Measurements from ENCODE around the gene NKAIN2. TPM values are rescaled to one million over a fixed set of nuclear protein-coding genes. Genes with fewer than 3 reads are reported as not detected.

The NKAIN2 gene
- total RNA-seq: 0.05 and 0.37 TPM in 2 replicates
- polyA plus RNA-seq (2012): 4.3 TPM

DNA sequence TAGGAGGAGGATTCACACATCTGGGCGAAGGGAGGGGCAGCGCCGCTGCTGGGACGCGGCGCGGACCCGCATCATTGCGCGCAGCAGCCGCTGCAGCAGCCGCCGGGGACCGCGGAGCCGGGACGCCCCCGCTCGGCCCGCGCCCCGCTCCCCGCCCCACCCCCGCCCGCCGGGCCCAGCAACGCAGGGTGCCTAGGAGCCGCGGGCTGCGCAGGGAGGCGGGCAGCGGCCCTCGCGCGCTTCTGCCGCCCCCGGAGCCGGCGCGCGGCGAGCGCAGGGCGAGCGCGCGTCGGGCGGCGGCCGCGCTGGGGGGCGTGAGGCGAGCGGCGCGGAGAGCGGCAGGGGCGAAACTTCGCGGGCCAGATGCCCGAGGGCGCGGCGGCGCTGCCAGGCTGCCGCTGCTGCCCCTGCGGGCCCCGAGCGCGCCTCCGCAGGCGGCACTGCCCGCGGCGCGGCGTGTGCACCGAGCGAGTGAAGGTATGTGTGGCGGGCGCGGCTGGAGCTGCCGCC is at the start of gene NKAIN2:
Gene NKAIN2 (plus strand): TSS at position 362 of the 510 bp plus-strand sequence.
- peak; percentile 34 for DNase-seq (ENCODE audit: low read depth)

DNA sequence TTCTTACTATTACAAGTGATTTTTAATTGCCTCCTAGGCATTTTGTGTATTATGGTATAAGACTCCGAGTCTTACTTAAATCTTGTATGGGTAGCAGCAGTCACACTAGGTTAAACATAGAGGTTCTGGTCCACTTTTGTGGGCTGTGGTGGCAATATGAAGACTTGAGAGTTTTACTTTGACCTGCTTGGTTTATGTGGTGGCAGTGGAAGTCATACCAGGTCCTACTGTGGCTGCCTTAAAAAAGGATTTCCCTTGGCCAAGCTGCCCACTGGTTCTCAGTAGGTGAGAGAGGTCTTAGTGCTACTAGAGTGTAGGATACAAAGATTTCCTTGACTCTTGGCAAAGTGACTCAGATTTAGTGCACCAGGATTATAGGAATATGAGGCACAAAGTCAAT is 44.2 kb upstream of the NKAIN2 start:
- DNase-seq (ENCODE audit: low read depth): peak; percentile 9

DNA sequence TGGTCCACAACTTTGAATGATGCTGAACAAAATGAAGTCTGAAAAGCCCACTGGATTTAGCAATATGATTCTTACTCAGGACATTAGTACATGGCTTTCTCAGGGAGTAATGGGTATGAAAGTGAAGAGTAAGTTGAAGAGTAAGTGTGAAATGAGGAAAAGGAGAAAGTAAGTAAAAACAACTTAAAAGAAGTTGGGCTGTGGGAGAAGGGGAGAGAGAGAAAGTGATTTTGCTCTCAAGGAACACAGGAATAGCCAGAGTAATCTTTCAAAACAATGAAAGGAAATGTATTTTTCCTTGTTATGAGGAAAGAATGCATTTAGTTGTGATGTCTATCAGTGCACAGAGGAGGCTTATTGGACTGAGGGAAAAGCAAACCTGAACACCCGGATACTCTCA is 39.8 kb upstream of the NKAIN2 start:
- DNase-seq (ENCODE audit: low read depth): no peak

DNA sequence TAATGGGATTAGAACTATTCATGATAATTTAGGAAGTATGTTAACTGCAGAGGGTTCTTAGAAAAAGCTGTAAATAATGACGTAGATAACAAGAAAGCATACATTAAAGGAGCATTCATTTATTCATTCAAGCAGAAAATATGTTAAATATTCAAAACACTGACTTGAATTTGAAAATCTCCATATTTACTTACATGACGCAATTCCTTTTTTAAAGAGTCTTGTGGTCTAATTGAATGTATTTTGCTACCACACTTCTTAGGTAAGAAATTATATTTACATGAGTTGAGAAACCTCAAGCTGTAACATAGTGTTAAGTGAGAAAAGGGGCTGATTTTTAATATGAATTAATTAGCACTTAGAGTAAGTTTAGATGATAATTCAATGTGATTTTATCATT is 38.9 kb upstream of the NKAIN2 start:
- DNase-seq (ENCODE audit: low read depth): no peak

DNA sequence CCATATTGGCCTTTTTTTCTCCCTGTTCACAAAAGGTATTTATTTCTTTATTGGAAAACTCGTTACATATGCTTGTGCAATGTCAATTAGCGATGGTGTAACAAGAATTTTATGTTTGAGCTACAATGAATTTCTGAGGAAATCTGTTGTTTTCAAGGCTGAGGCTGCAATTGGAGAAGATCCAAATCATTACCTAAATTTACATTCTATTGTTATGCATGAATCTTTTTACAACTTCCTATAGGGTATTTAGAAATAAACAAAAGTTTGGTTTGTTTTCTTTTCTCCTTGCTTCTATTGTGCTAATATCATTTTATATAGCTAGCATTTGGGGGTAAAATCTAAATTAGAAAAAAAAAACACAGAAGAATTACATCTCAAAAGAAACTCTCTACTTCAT is 34.7 kb upstream of the NKAIN2 start:
- DNase-seq (ENCODE audit: low read depth): no peak

DNA sequence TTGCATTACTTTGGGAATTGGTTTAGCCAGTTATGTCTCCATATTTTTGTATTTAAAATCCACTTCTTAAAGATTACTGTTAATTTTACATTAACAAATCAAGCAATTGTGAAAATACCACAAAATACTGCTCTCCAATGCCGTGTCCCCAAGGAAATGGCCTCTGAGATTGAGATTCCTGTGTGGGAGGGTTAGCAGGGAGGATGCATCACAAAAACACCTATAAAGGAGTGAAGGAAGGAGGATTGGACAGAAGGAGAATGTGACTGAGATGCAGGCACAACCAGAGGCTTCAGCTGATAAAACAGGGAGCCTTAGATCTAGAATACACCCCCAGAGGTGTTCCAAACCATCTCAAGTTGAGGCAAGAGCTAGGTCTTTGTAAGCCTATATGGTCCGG is 34.2 kb upstream of the NKAIN2 start:
- DNase-seq (ENCODE audit: low read depth): no peak

DNA sequence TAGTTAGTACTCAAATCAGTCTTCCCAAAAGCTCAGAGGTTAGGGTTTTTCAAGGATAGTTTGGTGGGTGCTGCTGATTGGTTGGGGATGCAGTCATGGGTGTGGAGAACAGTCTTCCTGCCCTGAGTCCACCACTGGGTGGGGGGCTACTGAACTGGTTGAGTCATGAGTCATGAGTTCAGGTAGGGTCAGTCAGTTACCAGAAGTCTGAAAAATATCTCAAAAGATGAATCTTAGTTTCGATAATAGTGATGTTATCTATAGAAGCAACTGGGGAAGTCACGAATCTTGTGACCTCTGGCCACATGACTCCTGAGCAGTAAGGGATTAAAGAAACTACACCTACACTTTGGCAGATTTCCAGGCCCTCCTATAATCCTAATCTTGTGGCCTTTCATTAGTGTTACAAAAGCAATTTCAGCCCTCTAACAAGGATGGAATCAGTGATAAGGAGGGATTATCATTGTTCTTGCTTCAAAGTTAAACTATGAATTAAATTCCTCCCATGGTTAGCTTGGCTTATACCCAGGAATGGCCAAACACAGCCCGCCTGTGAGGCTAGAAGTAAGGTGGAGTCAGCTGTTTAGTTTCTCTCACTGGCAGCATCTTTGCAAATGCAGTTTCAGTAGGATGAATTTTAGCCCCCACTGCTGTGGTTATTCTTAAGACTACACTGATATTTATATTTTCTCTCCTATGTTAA is 33.3 kb upstream of the NKAIN2 start:
- DNase-seq (ENCODE audit: low read depth): no peak

DNA sequence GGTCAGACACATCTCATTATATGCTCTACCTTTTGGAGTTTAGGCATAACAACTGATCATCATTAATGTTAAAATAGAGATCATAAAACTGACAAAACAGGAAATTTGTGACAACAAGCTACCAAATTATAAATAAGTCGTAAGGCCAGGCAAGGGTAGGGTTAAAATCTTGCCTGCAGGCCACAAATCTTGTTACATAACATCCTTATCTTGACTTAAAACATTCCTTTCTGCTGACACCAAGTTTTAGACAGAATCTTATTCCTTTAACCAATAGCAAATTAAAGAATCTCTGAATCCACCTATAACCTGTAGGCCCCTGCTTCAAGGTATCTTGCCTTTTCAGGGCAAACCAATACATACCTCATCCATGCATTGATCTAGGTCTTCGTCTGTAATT is 32.5 kb upstream of the NKAIN2 start:
- DNase-seq (ENCODE audit: low read depth): no peak

DNA sequence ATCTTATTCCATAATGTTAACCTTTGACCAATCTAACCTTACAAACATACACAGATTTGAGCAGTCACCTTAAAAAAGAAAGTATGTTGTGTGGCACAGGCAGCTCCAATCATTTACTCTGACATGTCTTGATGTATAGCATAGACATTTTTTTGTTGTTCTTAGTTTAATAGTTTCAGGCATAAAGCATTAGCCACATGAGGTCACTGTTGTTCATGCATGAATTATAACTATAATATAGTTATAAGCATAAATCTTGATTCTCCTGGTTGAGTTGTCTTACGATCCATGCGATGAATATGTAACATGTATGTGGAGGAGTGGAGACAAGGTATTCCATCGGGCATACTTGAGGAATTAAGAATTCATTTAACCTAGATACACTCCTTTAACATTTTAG is 26.1 kb upstream of the NKAIN2 start:
- peak; percentile 28 for DNase-seq (ENCODE audit: low read depth)

DNA sequence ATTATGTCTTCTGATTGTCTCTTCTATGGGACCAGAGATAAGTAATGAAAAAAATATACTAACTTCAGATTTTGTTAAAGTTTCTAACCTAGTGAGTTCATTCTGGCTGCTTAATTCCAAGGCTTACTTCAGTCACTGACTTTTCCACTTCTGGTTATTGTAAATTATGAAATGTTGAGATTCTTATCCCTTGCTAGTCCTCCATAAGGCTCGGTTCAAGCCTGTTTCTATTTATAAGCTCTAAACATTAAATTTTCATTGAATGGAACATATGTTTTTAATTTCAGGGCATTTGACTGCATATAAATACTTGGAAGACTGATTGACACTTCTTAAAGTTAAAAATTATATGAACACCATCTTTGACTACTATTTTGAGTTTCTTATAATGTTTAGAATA is 23.6 kb upstream of the NKAIN2 start:
- no peak for DNase-seq (ENCODE audit: low read depth)

DNA sequence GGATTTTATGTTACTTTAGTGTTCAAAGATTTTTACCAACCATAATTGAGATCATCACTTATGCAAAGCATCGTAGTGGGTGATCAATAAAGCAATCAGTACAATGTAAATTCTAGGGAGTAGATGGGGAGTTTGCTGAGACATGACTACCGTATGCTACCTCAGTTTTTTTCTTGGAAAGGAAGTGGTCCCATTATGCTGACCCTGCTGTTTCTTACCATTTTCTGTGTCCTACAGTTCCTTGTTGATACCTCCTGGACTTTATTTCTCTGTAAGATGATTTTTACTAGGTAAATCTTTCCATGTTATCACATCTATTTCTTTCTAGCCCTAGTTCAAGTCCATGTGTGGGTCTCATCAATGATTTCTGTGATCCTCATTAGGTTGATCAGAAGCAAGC is 19.3 kb upstream of the NKAIN2 start:
- DNase-seq (ENCODE audit: low read depth): no peak

DNA sequence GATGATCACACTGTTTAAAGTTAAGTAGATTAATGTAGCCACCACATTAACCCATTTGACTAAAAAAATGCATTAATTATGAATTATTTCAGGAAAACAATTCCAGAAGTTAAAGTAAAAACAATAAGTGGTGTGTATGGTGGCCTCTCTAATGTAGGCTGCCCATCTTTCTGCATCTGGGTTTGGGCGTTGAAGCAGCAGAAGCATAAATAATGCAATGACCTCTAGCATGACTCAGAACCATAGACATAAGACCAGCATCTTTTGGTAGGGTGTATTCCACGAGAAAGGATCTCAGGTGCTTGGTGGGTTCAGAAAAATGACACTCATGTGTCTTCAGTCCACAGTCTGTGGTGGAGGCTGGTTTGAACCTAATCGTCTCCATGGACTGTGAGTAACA is 18.6 kb upstream of the NKAIN2 start:
- DNase-seq (ENCODE audit: low read depth): no peak

DNA sequence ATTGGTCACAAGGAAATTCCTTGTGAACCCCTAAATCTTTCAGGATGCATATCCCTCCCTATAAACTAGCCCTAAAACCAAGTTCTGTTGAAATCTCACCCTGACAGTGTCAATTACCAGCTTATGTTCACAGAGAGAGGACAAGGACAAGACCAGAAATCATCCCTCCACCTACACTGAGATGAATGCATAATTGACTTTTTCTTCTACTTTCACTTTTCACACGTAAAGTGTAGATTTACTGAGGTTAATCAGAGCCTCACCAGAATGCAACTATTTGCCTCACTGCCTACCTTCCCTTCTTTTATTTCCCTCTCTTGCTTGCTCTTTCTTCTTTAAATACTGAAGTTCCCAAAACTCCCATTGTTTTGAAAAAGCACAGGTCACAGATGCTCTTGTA is 15.3 kb upstream of the NKAIN2 start:
- no peak for DNase-seq (ENCODE audit: low read depth)

DNA sequence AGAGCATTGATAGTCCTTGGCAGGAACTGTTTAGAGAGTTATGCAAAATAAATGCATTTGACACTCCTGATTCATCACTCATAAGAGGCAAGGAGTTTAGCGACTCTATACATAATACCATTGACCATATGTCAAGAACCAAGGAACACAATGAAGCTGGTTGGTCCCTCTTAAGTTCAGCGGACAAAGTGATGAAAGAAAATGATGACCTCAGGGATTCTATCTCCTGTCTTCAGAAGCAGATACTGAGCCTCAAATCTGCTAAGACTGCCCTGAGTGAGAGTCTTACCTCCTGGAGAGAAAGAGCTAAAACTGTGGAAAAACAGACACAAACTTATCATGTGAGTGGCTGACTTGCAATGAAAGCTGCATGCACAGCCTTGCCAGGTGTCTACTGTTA is 9.5 kb upstream of the NKAIN2 start:
- no peak for DNase-seq (ENCODE audit: low read depth)

DNA sequence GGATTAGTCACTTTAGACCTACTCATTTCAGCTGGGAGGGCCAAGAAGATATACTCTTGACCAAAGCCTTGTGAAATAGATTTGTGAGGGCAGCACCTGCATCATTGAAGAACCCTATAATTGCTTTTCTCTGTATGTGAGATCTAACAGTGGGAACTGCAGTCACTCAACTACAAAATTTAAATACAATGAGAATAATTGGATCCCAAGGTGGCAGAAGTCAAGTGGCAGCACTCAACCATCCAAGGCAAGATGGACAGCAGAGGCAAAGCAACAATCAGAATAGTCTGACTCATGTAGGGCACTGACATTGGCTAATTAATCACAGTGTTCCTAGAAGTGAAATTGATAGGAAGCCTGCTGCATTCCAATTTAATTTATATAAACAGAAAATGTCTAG is 8.9 kb upstream of the NKAIN2 start:
- DNase-seq (ENCODE audit: low read depth): no peak

DNA sequence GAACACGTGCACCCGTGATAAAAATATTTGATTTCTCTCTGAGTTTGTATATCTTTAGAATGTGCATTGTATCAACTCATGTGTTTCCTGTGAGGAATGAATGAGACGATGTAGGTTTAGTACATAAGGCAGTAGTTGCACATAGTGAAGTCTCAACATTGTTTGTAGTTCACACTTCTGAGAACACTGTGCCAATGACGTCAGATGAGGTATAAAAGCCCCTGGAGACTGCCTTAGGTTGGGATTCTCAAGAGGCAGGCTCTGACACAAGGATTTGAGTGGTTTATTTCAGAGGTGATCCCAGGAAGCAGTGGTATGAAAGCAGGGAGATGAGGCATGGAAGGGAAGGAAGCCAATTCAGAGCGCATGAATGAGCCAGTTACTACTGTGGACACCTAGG is 2.6 kb upstream of the NKAIN2 start:
- no peak for DNase-seq (ENCODE audit: low read depth)

DNA sequence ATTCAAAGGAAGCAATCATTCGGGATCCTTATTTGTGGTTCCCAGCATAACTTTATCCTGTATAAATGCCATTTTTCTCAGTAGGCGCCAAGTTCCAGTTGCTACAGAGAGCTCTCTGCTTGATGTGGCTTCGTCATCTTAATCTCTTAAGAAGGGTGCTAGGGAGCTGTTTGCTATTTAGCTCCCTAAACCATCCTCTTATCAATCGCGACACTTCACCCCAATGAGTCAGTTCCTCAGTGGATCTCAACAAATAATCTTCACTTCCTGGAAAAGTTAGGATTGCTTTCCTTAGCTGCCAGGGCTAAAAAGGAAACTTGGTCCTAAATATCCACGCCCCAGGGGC is 1.3 kb upstream of the NKAIN2 start:
- DNase-seq (ENCODE audit: low read depth): no peak

DNA sequence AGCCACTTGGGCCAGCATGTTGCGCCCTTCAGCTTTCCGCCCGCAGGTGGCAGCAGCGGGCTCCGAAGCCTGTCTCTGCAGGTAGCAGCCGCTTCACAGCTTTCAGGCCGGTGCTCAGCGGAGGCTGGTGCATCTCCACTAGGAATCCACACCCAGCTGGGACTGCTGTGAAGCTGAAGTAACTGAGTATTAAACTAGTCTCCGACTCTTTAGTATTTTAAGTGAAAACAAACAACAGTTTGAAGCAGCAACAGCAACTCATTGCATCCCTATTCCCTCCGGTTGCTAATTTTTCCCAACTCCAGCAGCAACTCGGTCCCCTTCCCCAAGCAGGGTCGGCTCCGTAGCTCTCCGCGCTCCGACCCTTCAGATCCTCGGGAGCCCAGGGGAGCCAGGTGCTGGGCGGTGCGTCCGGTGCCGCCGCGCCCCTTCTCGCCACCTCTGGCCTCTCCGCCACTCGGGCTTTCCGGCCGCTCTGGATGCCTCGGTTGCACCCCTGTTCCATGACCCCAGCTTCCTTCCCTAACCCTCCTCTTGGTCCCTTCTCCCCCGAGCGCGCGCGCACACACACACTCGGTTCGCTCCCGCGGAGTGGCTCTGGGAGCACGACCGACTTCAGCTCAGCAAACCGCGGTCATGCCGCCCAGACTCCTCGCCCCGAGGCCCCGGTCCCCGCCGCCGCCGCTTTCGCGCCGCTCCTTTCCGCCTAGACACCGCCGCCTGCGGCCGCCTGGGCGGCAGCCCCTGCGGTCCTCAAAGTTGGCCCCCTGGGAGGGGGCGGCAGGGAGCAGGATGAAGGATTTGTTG is 765 bp upstream of the NKAIN2 start:
- peak; percentile 85 for DNase-seq (ENCODE audit: low read depth)

DNA sequence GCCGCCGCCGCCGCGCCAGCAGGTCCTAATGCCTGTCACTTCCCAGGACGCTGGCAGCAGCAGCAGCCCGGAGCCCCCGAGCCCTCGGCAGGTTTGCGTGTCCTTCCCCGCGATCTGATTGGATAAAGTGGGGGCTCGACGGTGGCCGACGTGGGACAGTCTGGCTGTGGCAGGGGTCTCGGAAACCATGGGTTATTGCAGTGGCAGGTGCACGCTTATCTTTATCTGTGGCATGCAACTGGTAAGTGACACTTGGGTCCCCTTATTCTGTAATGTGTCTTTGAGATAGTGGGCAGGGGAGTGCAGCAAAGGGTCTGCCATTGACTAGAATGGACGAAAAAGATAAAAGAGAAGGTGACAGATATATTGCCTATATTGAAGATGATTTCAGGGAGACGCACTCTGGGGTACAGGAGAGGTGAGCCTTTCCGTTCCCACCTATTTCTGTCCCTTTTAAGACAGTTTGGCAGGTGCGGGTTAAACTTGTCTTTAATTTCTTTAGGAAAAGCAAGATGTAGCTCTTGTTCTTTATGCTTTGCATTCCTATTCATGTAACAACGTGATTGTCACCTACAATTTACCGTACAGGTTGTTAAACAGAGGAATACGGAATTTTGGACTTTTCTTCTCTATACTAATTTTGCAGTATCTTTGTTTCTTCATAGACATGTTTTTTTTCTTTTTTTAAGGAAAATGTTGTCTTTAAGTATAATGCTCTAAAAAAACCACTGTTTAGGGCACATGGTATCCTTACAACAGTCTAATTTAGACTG is 535 bp downstream of the NKAIN2 start:
- DNase-seq (ENCODE audit: low read depth): no peak

DNA sequence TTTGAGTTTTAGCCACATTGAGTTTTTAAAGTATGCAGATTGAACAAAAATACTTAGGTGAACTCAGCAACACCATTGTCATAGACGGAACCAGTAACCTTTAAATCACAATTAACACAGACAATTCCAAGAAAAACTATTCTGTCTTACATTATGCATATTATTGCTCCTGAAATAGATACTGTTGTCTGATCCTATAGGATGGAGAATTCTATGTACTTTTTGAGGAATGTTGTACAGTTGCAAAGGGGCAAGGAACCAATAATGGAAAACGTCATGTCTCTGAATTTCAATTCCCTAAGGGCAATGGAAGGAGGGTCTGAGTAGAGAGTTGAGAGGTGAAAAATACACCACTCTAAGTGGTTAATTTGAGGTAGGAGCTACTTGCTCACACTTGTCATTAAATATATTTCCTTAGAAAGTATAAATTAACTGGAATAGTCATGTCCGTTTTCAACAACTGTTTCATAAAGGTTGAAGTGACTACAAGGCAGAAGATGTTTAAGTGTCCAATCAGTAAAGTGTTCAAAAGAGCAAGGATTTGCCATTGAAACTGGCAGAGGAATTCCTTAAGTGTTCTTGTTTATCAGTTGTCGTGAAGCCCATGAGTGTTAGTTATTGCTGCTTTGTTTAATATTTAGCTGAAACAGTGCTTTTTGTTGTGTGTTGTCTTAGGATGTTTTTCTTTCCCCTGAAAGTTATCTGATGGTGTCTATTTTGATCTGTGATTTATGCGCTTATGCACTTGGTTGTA is 1.3 kb downstream of the NKAIN2 start:
- DNase-seq (ENCODE audit: low read depth): no peak

DNA sequence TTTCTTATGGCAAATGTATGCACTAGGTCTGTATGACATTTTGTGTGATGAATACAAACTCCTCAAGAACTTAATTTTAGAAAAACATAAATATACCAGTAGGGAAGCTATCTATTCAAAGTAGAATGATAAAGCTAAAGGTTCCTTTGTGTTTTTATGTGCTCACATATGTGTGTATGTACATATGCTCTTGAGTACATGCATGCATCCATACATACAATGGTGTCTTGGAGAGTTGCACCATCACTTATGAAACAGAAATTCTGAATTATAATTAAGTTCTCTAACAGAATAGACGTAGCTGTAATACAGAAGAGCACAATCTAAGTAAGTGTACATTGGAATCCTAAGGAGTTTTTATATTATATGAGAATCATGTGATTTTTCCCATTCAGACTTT is 2.3 kb downstream of the NKAIN2 start:
- DNase-seq (ENCODE audit: low read depth): no peak

All from myocyte (in vitro differentiated cells).